ENCODE measurements around the gene HS6ST1. TPM values are rescaled to one million over a fixed set of nuclear protein-coding genes. Genes with fewer than 3 reads are reported as not detected.

Gene HS6ST1
- total and polyA plus RNA-seq, 7 donors: 13.6 to 90.9 (median 38.9) TPM

DNA sequence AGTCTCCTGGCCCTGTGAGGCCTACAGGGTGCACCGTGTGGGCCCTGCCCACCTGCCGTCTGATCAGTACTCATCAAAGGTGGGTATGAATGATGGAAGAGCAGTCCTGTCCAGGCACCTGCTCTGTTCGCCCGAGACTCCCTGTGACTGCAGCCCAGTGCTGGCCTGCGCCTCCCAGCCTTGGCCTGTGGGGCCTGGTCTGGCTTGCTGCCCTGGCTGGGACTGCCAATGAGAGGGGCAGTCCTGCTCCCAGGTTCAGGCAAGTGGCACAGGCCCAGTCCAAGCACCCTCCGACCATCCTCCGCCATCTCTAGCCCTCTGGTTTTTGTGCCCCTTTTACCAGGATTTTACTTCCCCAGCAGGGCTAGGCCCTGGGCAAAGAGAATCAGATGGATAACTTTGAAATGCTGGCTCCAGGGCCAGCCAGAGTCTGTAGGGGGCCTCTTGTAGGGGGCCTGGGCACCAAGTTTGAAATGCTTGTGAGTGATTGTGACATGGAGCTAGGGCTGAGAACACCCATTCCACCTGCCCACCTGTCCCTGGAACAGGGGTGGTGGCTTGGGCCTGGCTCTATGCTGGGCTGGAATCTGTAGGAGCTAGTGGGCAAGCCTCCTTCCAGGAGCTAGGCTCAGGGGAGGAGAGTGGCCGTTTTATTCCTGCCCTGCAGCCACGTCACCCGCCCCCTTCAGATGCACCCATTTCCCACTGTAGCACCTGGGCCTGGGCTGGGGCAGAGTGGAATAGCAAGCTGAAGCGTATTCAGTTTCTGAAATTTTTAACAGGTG lies 8.7 kb upstream of the HS6ST1 start:
- intact Hi-C loops (cut with DNase I): no loop called here
- Histone ChIP-seq H3K36me3 (ENCODE audit: insufficient read depth in 1 of 2, low read depth in 1 of 2) (no peaks in the 10 kb centered on the region), H3K9me3 (peaks cover 12% of the 10 kb centered on the region), H3K27ac (no peak overlapping the region), H3K27me3 (ENCODE audit: insufficient read depth in 3 of 3, low read length in 2 of 3) (no peaks in the 10 kb centered on the region), H3K4me3 (no peak overlapping the region), H3K4me1 (peaks cover 4% of the 10 kb centered on the region)
- TF ChIP-seq, protein P1, sequence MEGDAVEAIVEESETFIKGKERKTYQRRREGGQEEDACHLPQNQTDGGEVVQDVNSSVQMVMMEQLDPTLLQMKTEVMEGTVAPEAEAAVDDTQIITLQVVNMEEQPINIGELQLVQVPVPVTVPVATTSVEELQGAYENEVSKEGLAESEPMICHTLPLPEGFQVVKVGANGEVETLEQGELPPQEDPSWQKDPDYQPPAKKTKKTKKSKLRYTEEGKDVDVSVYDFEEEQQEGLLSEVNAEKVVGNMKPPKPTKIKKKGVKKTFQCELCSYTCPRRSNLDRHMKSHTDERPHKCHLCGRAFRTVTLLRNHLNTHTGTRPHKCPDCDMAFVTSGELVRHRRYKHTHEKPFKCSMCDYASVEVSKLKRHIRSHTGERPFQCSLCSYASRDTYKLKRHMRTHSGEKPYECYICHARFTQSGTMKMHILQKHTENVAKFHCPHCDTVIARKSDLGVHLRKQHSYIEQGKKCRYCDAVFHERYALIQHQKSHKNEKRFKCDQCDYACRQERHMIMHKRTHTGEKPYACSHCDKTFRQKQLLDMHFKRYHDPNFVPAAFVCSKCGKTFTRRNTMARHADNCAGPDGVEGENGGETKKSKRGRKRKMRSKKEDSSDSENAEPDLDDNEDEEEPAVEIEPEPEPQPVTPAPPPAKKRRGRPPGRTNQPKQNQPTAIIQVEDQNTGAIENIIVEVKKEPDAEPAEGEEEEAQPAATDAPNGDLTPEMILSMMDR (IDR thresholded peaks at IDR 0.05): no peak
- ATAC-seq: no peak
- DNase-seq: no peak
- 83 to 94% (median 84%) methylated on average over 11 of the region's 11 CpGs for WGBS, 3 donors

DNA sequence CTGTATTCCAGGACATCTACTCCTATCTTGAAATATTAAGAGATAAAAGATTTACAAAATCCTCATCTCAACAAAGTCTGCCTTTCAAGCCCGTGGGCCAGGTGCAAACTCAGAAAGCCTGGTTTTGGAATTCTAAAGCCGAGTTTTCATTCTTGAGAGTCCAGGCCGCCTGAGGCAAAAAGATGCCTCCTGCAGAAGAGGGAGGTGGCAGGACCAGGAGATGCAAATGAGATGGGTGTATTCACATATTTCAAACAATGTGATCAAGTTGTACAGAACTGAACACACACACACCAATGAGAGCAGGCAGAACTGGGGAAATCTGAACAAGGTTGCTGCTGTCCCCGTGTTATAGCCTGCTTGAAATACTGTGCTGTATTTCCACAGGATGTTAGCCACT lies 7.7 kb upstream of the HS6ST1 start:
- no peaks in the 10 kb centered on the region for H3K36me3 ChIP-seq (ENCODE audit: insufficient read depth in 1 of 2, low read depth in 1 of 2)
- H3K9me3 ChIP-seq: peaks cover 2% of the 10 kb centered on the region
- no peak for DNase-seq
- 93 to 96% (median 96%) methylated on average over 4 of the region's 4 CpGs for WGBS, 3 donors
- intact Hi-C loops (cut with DNase I): no loop called here
- ATAC-seq: no peak
- TF ChIP-seq, protein P1 (IDR thresholded peaks at IDR 0.05): no peak
- no peaks in the 10 kb centered on the region for H3K27me3 ChIP-seq (ENCODE audit: insufficient read depth in 3 of 3, low read length in 2 of 3)
- H3K27ac ChIP-seq: no peak overlapping the region
- H3K4me1 ChIP-seq: peaks cover 8% of the 10 kb centered on the region
- no peak overlapping the region for H3K4me3 ChIP-seq

DNA sequence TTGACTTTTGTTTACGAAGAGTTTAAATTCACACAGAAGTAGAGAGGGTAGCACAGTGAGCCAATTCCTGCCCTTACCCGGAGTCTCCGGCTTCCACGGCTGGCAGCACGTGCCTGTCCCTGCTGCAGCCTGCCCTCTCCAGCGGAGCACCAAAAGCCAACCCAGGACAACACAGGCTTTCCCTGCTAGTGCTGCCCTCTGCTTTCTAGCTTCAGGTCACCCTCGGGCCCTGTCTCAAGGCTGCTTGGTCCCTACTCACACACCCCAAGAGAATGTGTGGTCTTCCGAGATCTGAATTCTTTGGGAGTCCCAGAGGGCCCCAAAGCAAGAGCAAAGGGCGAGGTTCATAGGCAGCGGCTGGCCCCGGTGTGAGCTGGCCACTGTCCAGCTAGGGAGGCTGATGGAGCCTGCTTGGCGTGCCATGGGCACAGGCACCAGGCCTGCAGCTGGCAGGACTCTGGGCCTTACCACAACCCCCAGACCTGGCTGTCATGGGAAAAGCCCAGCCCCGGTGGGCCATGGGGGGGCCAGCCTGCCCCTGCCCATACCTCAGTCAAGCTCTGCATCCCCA lies 7.0 kb upstream of the HS6ST1 start:
- WGBS, 3 donors: 19 to 44% (median 28%) methylated on average over 13 of the region's 13 CpGs

DNA sequence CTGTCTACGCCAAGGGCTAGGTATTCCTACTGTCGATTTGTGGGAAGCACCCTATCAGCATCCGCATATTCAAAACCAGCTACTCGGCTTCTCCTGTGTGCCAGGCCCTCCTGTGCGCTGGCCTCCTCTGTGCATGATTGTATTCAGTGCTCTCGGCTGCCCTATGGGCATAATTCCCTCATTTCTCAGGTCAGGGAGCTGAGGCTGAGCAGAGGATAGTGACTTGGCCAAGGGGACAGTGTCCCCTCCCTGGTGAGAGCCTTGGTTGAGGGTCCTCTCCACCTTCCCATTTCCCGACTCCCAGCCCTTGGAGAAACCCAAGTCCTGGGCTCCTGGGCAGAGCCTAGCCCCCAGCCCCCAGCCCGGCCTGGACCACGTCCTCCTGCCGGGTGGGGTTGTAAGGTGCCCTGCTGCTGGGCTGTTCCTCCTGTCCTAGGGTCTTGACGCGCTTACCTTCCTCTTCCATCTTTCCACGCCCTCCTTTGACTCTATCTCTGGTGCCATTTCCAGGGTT lies 6.3 kb upstream of the HS6ST1 start:
- Histone ChIP-seq H3K9me3 (no peaks in the 10 kb centered on the region), H3K36me3 (ENCODE audit: insufficient read depth in 1 of 2, low read depth in 1 of 2) (no peaks in the 10 kb centered on the region), H3K4me1 (peaks cover 11% of the 10 kb centered on the region), H3K27ac (no peak overlapping the region), H3K27me3 (ENCODE audit: insufficient read depth in 3 of 3, low read length in 2 of 3) (no peaks in the 10 kb centered on the region), H3K4me3 (no peak overlapping the region)
- intact Hi-C loops (cut with DNase I): no loop called here
- WGBS, 3 donors: 95 to 99% (median 96%) methylated on average over 13 of the region's 13 CpGs
- TF ChIP-seq, protein P1 (IDR thresholded peaks at IDR 0.05): no peak
- no peak for DNase-seq
- ATAC-seq: no peak

More for the DNA sequence above, 7.0 kb upstream of the HS6ST1 start:
- Histone ChIP-seq H3K27ac (no peak overlapping the region), H3K4me1 (peaks cover 11% of the 10 kb centered on the region), H3K4me3 (no peak overlapping the region), H3K36me3 (ENCODE audit: insufficient read depth in 1 of 2, low read depth in 1 of 2) (no peaks in the 10 kb centered on the region), H3K9me3 (no peaks in the 10 kb centered on the region), H3K27me3 (ENCODE audit: insufficient read depth in 3 of 3, low read length in 2 of 3) (no peaks in the 10 kb centered on the region)
- peak; percentile 31 to 53 (median 40) for ATAC-seq
- TF ChIP-seq, protein P1 (IDR thresholded peaks at IDR 0.05): no peak
- peak in 1 of 2 donors; percentile 19 for DNase-seq
- intact Hi-C loops (cut with DNase I): no loop called here
